IMR-90 (cell line): ENCODE data around the gene TMEM161B. TPM values are rescaled to one million over a fixed set of nuclear protein-coding genes. Genes with fewer than 3 reads are reported as not detected.

Source experiments
- ATAC-seq: fragments of 200-7000 bp; cut with Tn5 transposase; 2 replicates; pipeline ENCODE4 v1.9.1; 2020; ENCODE audit warnings: low read depth, mild to moderate bottlenecking, moderate library complexity
- BruUV-seq: library from RNA; stranded (reverse); fragments of 400-500 nt; replicated peaks from 2 replicates; lab custom pipeline; 2021; lab: Mats Ljungman, UMichigan
- CTCF ChIA-PET: fragments of 300-600 bp; formaldehyde crosslinking; extraction: SDS; loops from one replicate; lab custom pipeline; 2021; ENCODE audit warnings: antibody characterized with exemption; lab: Yijun Ruan, JAX
- POLR2A ChIA-PET: fragments of 300-600 bp; sonication (Branson Sonifier 250); formaldehyde crosslinking; loops from one replicate; lab custom pipeline; 2022; ENCODE audit warnings: antibody characterized with exemption; ENCODE audit not compliant: unreplicated experiment; lab: Charles Lee
- DNase-seq: peaks from one replicate; pipeline ENCODE4 v3.0.0; 2013
- H2AFZ ChIP-seq: replicated peaks from 2 replicates; pipeline ENCODE3; 2013; ENCODE audit warnings: low read length, mild to moderate bottlenecking; ENCODE audit not compliant: poor library complexity
- H2AK5ac ChIP-seq: 2 replicates; pipeline ENCODE4 v1.6.1; 2013; ENCODE audit warnings: low read depth, low read length, inconsistent platforms
- H2AK9ac ChIP-seq: replicated peaks from 2 replicates; pipeline ENCODE3; 2013; ENCODE audit warnings: mild to moderate bottlenecking, low read depth, low read length, moderate library complexity; ENCODE audit not compliant: poor library complexity
- H2BK120ac ChIP-seq: 2 replicates; pipeline ENCODE4 v1.6.1; 2013; ENCODE audit warnings: low read depth, low read length, inconsistent platforms
- H2BK15ac ChIP-seq: 3 replicates; pipeline ENCODE4 v1.6.1; 2013; ENCODE audit warnings: low read depth, low read length, inconsistent platforms
- H2BK20ac ChIP-seq: 2 replicates; pipeline ENCODE4 v1.6.1; 2013; ENCODE audit warnings: low read depth, mild to moderate bottlenecking, inconsistent platforms, low read length, moderate library complexity
- H2BK5ac ChIP-seq: 2 replicates; pipeline ENCODE4 v1.6.1; 2013; ENCODE audit warnings: mild to moderate bottlenecking, low read depth, low read length, inconsistent platforms; ENCODE audit not compliant: poor library complexity, severe bottlenecking
- H3K14ac ChIP-seq: replicated peaks from 2 replicates; pipeline ENCODE4 v1.6.1; 2013; ENCODE audit warnings: low read depth, low read length, inconsistent platforms
- H3K18ac ChIP-seq: 2 replicates; pipeline ENCODE4 v1.6.1; 2013; ENCODE audit warnings: low read depth, low read length, control low read depth
- H3K23ac ChIP-seq: 2 replicates; pipeline ENCODE4 v1.6.1; 2013; ENCODE audit warnings: low read depth, low read length, inconsistent platforms
- H3K27ac ChIP-seq: 2 replicates; pipeline ENCODE4 v1.5.1; 2013; ENCODE audit warnings: mild to moderate bottlenecking, control low read depth, low read length; ENCODE audit not compliant: insufficient read depth
- H3K27me3 ChIP-seq: 2 replicates; pipeline ENCODE4 v1.6.1; 2013; ENCODE audit warnings: low read length; ENCODE audit not compliant: control insufficient read depth, insufficient read depth
- H3K36me3 ChIP-seq: 2 replicates; pipeline ENCODE4 v1.6.1; 2013; ENCODE audit warnings: low read length, mixed read lengths; ENCODE audit not compliant: control insufficient read depth, insufficient read depth
- H3K4ac ChIP-seq: 2 replicates; pipeline ENCODE4 v1.6.1; 2013; ENCODE audit warnings: low read depth, low read length, inconsistent platforms
- H3K4me1 ChIP-seq: 2 replicates; pipeline ENCODE4 v1.6.1; 2013; ENCODE audit warnings: low read length, mixed read lengths; ENCODE audit not compliant: control insufficient read depth, insufficient read depth
- H3K4me2 ChIP-seq: 2 replicates; pipeline ENCODE4 v1.6.1; 2013; ENCODE audit warnings: low read depth, mild to moderate bottlenecking, control low read depth, low read length, moderate library complexity
- H3K4me3 ChIP-seq: 2 replicates; pipeline ENCODE4 v1.5.1; 2013; ENCODE audit warnings: low read depth, mild to moderate bottlenecking, control low read depth, low read length, moderate library complexity; ENCODE audit not compliant: insufficient read depth
- H3K56ac ChIP-seq: 2 replicates; pipeline ENCODE4 v1.6.1; 2013; ENCODE audit warnings: low read length, inconsistent platforms; ENCODE audit not compliant: insufficient read depth; ENCODE audit errors: extremely low read depth
- H3K79me1 ChIP-seq, 2 experiments: 2 replicates each; pipeline ENCODE4 v1.6.1; 2013; ENCODE audit warnings: low read length in 2 of 2, inconsistent platforms in 1 of 2, low read depth in 1 of 2
- H3K9ac ChIP-seq: 2 replicates; pipeline ENCODE4 v1.6.1; 2013; ENCODE audit warnings: low read depth, low read length, control low read depth
- H3K9me1 ChIP-seq: 2 replicates; pipeline ENCODE4 v1.6.1; 2013; ENCODE audit warnings: low read length, inconsistent platforms; ENCODE audit not compliant: insufficient read depth
- H3K9me3 ChIP-seq: 2 replicates; pipeline ENCODE4 v1.6.1; 2013; ENCODE audit warnings: low read length; ENCODE audit not compliant: control insufficient read depth, insufficient read depth
- H4K20me1 ChIP-seq: 2 replicates; pipeline ENCODE4 v1.6.1; 2013; ENCODE audit warnings: low read length, inconsistent platforms; ENCODE audit not compliant: insufficient read depth
- H4K5ac ChIP-seq: 2 replicates; pipeline ENCODE4 v1.6.1; 2013; ENCODE audit warnings: mild to moderate bottlenecking, low read depth, low read length, control low read depth
- H4K8ac ChIP-seq, 2 experiments: 2 replicates each; pipeline ENCODE4 v1.6.1; 2013; ENCODE audit warnings: low read depth in 2 of 2, low read length in 2 of 2, control low read depth in 1 of 2, inconsistent platforms in 1 of 2
- H4K91ac ChIP-seq: 2 replicates; pipeline ENCODE4 v1.6.1; 2013; ENCODE audit warnings: low read depth, low read length, inconsistent platforms; ENCODE audit not compliant: insufficient read depth
- BHLHE40 ChIP-seq: fragments of 150-350 bp; IDR thresholded peaks from 2 replicates; pipeline ENCODE4 v1.6.1; 2016; ENCODE audit warnings: mild to moderate bottlenecking, low read depth, low read length
- CEBPB ChIP-seq: IDR thresholded peaks from 2 replicates; pipeline ENCODE4 v1.6.1; 2012; ENCODE audit warnings: low read depth, low read length, improper control_type of control experiment
- CHD1 ChIP-seq: IDR thresholded peaks from 2 replicates; pipeline ENCODE4 v1.6.1; 2012; ENCODE audit warnings: low read depth, low read length, improper control_type of control experiment
- FOS ChIP-seq: fragments of 150-350 bp; IDR thresholded peaks from 2 replicates; pipeline ENCODE4 v1.6.1; 2016; ENCODE audit warnings: low read depth, low read length
- MAFK ChIP-seq: IDR thresholded peaks from 2 replicates; pipeline ENCODE4 v1.6.1; 2012; ENCODE audit warnings: low read depth, low read length, improper control_type of control experiment
- MAZ ChIP-seq: IDR thresholded peaks from 2 replicates; pipeline ENCODE4 v1.6.1; 2012; ENCODE audit warnings: low read depth, mild to moderate bottlenecking, low read length, improper control_type of control experiment, moderate library complexity, borderline replicate concordance
- MXI1 ChIP-seq: IDR thresholded peaks from 2 replicates; pipeline ENCODE4 v1.6.1; 2012; ENCODE audit warnings: low read depth, mild to moderate bottlenecking, low read length, moderate library complexity, borderline replicate concordance
- NFE2L2 ChIP-seq: fragments of 150-350 bp; IDR thresholded peaks from 2 replicates; pipeline ENCODE4 v1.6.1; 2016; ENCODE audit warnings: low read depth, mild to moderate bottlenecking, low read length
- POLR2A ChIP-seq: IDR thresholded peaks from 2 replicates; pipeline ENCODE4 v1.6.1; 2012; ENCODE audit warnings: mild to moderate bottlenecking, low read depth, low read length
- RAD21 ChIP-seq: IDR thresholded peaks from 2 replicates; pipeline ENCODE4 v1.6.1; 2012; ENCODE audit warnings: low read length, improper control_type of control experiment
- RCOR1 ChIP-seq: IDR thresholded peaks from 2 replicates; pipeline ENCODE4 v1.6.1; 2012; ENCODE audit warnings: mild to moderate bottlenecking, low read length, improper control_type of control experiment; ENCODE audit not compliant: insufficient replicate concordance
- RFX5 ChIP-seq: IDR thresholded peaks from 2 replicates; pipeline ENCODE4 v1.8.0; 2012; ENCODE audit warnings: low read depth, mild to moderate bottlenecking, low read length, moderate library complexity
- SMC3 ChIP-seq: fragments of 150-350 bp; IDR thresholded peaks from 2 replicates; pipeline ENCODE4 v1.6.1; 2016; ENCODE audit warnings: low read depth, mild to moderate bottlenecking, antibody characterized with exemption, low read length, moderate library complexity
- WGBS, 2 experiments: methylation state at CpG; one replicate each; pipeline versions ENCODE4 v1.1.5 to v1.1.7; 2013; ENCODE audit warnings: missing lambda C conversion rate in 2 of 2; ENCODE audit not compliant: insufficient read length in 1 of 2; ENCODE audit errors: extremely low coverage in 2 of 2; 5-methylcytosine and 5-hydroxymethylcytosine counted together
- dilution Hi-C: fragments of 300-500 bp; cut with HindIII; formaldehyde crosslinking; loops from one replicate; pipeline ENCODE4 v1.14.3; 2018; ENCODE audit warnings: low sequenced_read_pairs; ENCODE audit not compliant: unreplicated experiment
- in situ Hi-C: fragments of 300-500 bp; cut with MboI; formaldehyde crosslinking; loops from 3 replicates; pipeline ENCODE4 v1.14.3; 2019; ENCODE audit warnings: low sequenced_read_pairs, inconsistent platforms, mixed read lengths
- intact Hi-C: fragments of 100-400 bp; cut with micrococcal nuclease; formaldehyde crosslinking; loops from 2 replicates; pipeline ENCODE4 v1.10.0; 2022
- polyA plus RNA-seq, 3 experiments: library from polyadenylated mRNA; depleted of rRNA; stranded (reverse); fragments of >200 nt; gene quantifications; 2 replicates each; pipeline ENCODE4 v1.2.3, GENCODE V29; 2012; ENCODE audit warnings: low replicate concordance in 1 of 3
- total RNA-seq: library from RNA; depleted of rRNA; stranded (reverse); fragments of >200 nt; gene quantifications from 2 replicates; pipeline ENCODE4 v1.2.3, GENCODE V29; 2012
- TF ChIP-seq, protein P1 (sequence below): fragments of 150-350 bp; IDR thresholded peaks from 2 replicates; pipeline ENCODE4 v1.6.1; 2016; ENCODE audit warnings: low read depth, mild to moderate bottlenecking, low read length, moderate library complexity, borderline replicate concordance
- TF ChIP-seq, protein P2 (sequence below): conservative IDR thresholded peaks from 2 replicates; pipeline ENCODE4 v1.5.1; 2012; ENCODE audit warnings: mild to moderate bottlenecking, low read depth, low read length, improper control_type of control experiment
- TF ChIP-seq, protein P3 (sequence below): fragments of 150-350 bp; IDR thresholded peaks from 2 replicates; pipeline ENCODE4 v1.6.1; 2017; ENCODE audit warnings: mild to moderate bottlenecking, antibody characterized with exemption, low read length, low read depth

The TMEM161B gene
- total and polyA plus RNA-seq, 2 of the 4 experiments (the other 2 are of a cell fraction), result 7.4 to 9.3 TPM

DNA sequence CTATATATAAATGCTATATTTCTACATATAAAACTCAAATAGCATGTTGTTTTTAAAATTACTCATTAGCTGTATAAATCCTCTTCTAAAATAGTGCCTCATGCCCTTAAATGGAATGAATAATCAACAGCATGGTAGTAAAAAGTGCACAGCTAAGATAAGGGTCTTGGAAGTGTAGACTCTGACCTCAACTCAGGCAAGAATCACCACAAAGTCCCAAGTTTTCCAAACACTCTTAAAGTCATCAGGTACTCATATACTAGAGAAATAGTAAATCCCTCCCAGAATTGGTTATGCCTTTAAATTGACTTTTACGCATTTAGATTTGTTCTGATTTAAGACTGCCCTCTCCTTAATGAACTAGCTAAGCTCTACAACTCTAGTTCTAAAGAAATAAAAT lies 113.8 kb downstream of the TMEM161B start:
- no peak overlapping the region for H3K14ac ChIP-seq
- no peak overlapping the region for H3K9ac ChIP-seq
- CTCF ChIA-PET, result interaction anchor here (0.6 to 1.5 kb wide), 2 partner anchors 117 to 525 kb away, joined by 4 to 5 read pairs; no protein-coding TSS in a partner anchor
- no peaks in the 10 kb centered on the region for H3K9me3 ChIP-seq
- no peak overlapping the region for H3K4ac ChIP-seq
- no peak overlapping the region for H4K91ac ChIP-seq
- H3K23ac ChIP-seq, result no peak overlapping the region
- WGBS, 2 experiments, result no CpG with 5 or more reads among the region's 1 CpG
- no peak for TF ChIP-seq FOS
- TF ChIP-seq SMC3, result no peak
- TF ChIP-seq MXI1, result no peak
- TF ChIP-seq, protein P1, sequence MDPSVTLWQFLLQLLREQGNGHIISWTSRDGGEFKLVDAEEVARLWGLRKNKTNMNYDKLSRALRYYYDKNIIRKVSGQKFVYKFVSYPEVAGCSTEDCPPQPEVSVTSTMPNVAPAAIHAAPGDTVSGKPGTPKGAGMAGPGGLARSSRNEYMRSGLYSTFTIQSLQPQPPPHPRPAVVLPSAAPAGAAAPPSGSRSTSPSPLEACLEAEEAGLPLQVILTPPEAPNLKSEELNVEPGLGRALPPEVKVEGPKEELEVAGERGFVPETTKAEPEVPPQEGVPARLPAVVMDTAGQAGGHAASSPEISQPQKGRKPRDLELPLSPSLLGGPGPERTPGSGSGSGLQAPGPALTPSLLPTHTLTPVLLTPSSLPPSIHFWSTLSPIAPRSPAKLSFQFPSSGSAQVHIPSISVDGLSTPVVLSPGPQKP, result no peak
- no peak for TF ChIP-seq NFE2L2
- TF ChIP-seq, protein P2, sequence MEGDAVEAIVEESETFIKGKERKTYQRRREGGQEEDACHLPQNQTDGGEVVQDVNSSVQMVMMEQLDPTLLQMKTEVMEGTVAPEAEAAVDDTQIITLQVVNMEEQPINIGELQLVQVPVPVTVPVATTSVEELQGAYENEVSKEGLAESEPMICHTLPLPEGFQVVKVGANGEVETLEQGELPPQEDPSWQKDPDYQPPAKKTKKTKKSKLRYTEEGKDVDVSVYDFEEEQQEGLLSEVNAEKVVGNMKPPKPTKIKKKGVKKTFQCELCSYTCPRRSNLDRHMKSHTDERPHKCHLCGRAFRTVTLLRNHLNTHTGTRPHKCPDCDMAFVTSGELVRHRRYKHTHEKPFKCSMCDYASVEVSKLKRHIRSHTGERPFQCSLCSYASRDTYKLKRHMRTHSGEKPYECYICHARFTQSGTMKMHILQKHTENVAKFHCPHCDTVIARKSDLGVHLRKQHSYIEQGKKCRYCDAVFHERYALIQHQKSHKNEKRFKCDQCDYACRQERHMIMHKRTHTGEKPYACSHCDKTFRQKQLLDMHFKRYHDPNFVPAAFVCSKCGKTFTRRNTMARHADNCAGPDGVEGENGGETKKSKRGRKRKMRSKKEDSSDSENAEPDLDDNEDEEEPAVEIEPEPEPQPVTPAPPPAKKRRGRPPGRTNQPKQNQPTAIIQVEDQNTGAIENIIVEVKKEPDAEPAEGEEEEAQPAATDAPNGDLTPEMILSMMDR, result no peak
- TF ChIP-seq MAFK, result no peak
- TF ChIP-seq CEBPB, result no peak
- no peak for TF ChIP-seq POLR2A
- no peak for TF ChIP-seq RCOR1
- TF ChIP-seq CHD1, result no peak
- no peak for TF ChIP-seq RAD21
- TF ChIP-seq MAZ, result no peak
- TF ChIP-seq, protein P3, sequence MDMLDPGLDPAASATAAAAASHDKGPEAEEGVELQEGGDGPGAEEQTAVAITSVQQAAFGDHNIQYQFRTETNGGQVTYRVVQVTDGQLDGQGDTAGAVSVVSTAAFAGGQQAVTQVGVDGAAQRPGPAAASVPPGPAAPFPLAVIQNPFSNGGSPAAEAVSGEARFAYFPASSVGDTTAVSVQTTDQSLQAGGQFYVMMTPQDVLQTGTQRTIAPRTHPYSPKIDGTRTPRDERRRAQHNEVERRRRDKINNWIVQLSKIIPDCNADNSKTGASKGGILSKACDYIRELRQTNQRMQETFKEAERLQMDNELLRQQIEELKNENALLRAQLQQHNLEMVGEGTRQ, result no peak
- no peak for TF ChIP-seq RFX5
- no peak for TF ChIP-seq BHLHE40
- H4K8ac ChIP-seq, result no peak overlapping the region
- H2BK120ac ChIP-seq, result no peak overlapping the region
- no peak overlapping the region for H3K4me2 ChIP-seq
- H3K79me1 ChIP-seq, result no peaks in the 10 kb centered on the region
- no peak overlapping the region for H3K27ac ChIP-seq
- ATAC-seq, result no peak
- H3K18ac ChIP-seq, result no peak overlapping the region
- no peak for DNase-seq
- no peak overlapping the region for H2BK20ac ChIP-seq
- no peak overlapping the region for H2AFZ ChIP-seq
- no peak overlapping the region for H3K4me3 ChIP-seq
- no peak overlapping the region for H2BK5ac ChIP-seq
- no peak overlapping the region for H2AK5ac ChIP-seq
- H2BK15ac ChIP-seq, result no peak overlapping the region
- H3K4me1 ChIP-seq, result no peaks in the 10 kb centered on the region
- H4K5ac ChIP-seq, result no peak overlapping the region
- H3K56ac ChIP-seq, result no peak overlapping the region
- in situ Hi-C loops, result no loop called here
- peaks cover 2% of the 10 kb centered on the region; the same call in 1 of the 2 replicates for H3K27me3 ChIP-seq
- no peaks in the 10 kb centered on the region for H4K20me1 ChIP-seq
- H3K36me3 ChIP-seq, result no peaks in the 10 kb centered on the region
- dilution Hi-C loops, result no loop called here
- BruUV-seq, result no TSS peak
- no peak overlapping the region for H2AK9ac ChIP-seq
- intact Hi-C loops, result no loop called here
- POLR2A ChIA-PET, result no interaction called here
- H3K9me1 ChIP-seq, result no peaks in the 10 kb centered on the region
